Activated T-helper 1 cell treated with anti-CD3 and anti-CD28 coated beads, Interleukin-2, amount 50 U/mL, for 16 hours (primary cell): Measurements from ENCODE around the gene KRT7.

Experiments
- DNase-seq, 2 donors: peaks; one replicate each; pipeline ENCODE4 v3.0.0-alpha.2; 2020; ENCODE audit warnings: low read depth in 1 of 2, low spot score in 1 of 2

The KRT7 gene

GRCh38 chr12:52211716-52212585 lies 21.1 kb upstream of the KRT7 start:
- no peak for DNase-seq

- no peak for DNase-seq
Measured at GRCh38 chr12:52212701-52213563, 20.1 kb upstream of the KRT7 start.

GRCh38 chr12:52213564-52214420 lies 19.3 kb upstream of the KRT7 start:
- peak in 1 of 2 donors; percentile 18 for DNase-seq

GRCh38 chr12:52214421-52214802 lies 18.6 kb upstream of the KRT7 start:
- DNase-seq, result no peak

- DNase-seq, result no peak
Measured at GRCh38 chr12:52215587-52216031, 17.4 kb upstream of the KRT7 start.

GRCh38 chr12:52216100-52216499 lies 16.9 kb upstream of the KRT7 start:
- DNase-seq, result no peak

- no peak for DNase-seq
Measured at GRCh38 chr12:52216807-52217206, 16.2 kb upstream of the KRT7 start.

GRCh38 chr12:52217223-52217622 lies 15.8 kb upstream of the KRT7 start:
- no peak for DNase-seq

- DNase-seq, result no peak
Measured at GRCh38 chr12:52218001-52218400, 15.0 kb upstream of the KRT7 start.

GRCh38 chr12:52220477-52220876 lies 12.6 kb upstream of the KRT7 start:
- DNase-seq, result no peak

- no peak for DNase-seq
Measured at GRCh38 chr12:52221070-52221781, 11.8 kb upstream of the KRT7 start.

- DNase-seq, result peak; percentile 20 to 22
Measured at GRCh38 chr12:52221912-52222457, 11.1 kb upstream of the KRT7 start.

- DNase-seq, result no peak
Measured at GRCh38 chr12:52222692-52223091, 10.4 kb upstream of the KRT7 start.

- no peak for DNase-seq
Measured at GRCh38 chr12:52223406-52224039, 9.5 kb upstream of the KRT7 start.

GRCh38 chr12:52224151-52224550 lies 8.9 kb upstream of the KRT7 start:
- no peak for DNase-seq

- DNase-seq, result no peak
Measured at GRCh38 chr12:52225752-52226151, 7.3 kb upstream of the KRT7 start.

GRCh38 chr12:52226446-52226845 lies 6.6 kb upstream of the KRT7 start:
- DNase-seq, result no peak

- no peak for DNase-seq
Measured at GRCh38 chr12:52227606-52228166, 5.4 kb upstream of the KRT7 start.

- no peak for DNase-seq
Measured at GRCh38 chr12:52228366-52228765, 4.7 kb upstream of the KRT7 start.
